LHCN-M2 (cell line): ENCODE measurements around the gene ING3. TPM values are rescaled to one million over a fixed set of nuclear protein-coding genes. Genes with fewer than 3 reads are reported as not detected.
A peak's percentile ranks its signal among the peaks of the same experiment; 100 is the strongest.
"Not testable (repeated sequence)": the region's sequence is repeated elsewhere in the genome, so short reads cannot be mapped to it uniquely, and the experiment has no call there.

Source experiments
- DNase-seq: peaks from one replicate; pipeline ENCODE4 v3.0.0-alpha.2; 2012; ENCODE audit warnings: low read depth
- total RNA-seq: library from RNA; depleted of rRNA; stranded (reverse); fragments of >200 nt; gene quantifications from 2 replicates; pipeline ENCODE4 v1.2.3, GENCODE V29; 2014

The ING3 gene
- total RNA-seq, 1 experiment from 2014 or later: 20.7 TPM

DNA sequence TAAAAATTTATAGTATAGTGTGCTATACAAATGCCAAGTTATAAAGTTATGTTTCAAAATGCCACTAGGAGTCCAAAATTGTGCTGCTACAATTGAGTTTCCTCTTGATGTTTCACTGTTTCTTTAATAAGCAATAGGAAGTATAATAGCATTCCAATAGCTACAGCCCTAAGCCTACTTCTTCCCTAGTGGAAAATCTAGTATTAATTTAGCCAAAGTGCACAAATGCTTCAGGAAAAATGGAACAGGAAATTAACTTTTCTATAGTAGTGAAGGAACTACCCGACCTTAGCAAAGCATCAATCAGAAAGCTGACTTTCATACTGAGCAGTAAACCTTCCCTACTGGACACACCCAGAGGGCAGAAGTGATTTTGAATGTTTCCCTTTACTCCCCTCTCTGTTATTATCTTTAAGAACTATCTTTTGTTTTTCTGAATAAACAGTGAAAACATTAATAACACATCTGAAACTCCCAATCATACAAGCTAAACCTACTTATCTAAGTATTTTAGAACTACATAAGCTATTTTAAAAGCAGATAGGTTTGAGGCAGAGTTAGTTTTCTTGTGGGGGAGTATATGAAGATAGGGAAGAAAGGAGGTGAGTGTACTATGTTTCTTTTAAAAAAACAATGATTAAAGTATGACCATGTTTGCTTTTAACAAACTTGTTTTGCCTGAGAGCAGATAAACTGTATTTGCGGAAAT, 51.6 kb downstream of the ING3 start:
- DNase-seq: no peak

DNA sequence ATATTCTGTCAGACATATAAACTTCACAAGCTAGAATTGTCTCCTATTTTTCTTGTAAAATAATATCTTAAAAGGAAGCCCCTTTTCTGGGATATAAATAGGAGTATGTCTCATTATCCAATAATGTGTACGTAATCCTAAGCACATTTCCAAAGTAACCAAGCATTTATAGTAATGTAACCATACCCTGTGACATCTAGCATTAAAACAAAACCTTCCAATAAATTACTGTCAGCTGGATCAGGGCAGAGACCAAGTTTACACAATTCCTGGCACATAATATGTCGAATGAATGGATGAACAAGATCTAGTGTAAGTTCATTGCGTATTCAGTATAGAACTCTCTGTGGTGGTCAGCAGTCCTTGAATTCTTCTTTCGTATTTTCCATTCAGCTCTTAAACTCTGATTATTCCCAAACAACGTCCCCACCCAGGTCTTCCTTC, 52.2 kb downstream of the ING3 start:
- DNase-seq: peak; percentile 59

DNA sequence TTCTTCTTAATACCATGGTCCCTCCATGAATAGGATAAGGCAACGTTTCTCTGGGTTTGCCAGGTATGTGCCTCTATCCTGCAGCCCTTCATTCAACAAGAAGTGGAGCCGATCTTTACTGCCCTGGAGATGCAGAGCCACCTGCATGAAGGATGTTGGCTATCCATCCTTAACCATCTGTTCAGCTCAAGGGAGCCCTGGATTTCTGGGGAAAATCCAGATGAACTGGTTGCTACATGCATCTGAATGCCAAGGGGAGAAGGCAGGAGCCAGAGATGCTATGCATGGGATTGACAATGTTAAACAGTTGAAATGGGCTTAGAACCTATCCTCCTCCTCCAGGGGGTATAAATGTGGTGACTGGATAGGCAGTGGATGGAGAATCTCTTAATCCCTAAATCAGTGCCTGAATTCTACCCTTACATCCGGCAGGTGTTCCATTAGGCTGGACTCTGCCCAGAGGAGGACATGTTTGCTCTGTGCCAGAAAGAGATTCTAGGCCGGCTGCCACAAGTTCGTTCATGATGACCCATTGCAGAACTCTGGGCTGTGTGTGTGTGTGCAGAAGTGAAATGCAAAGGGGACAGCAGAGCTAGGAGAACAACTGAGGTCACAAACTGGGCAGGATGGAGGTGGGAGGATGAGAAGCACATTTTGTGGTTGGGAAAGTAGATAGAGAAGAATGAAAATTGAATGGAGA, 53.6 kb downstream of the ING3 start:
- no peak for DNase-seq

DNA sequence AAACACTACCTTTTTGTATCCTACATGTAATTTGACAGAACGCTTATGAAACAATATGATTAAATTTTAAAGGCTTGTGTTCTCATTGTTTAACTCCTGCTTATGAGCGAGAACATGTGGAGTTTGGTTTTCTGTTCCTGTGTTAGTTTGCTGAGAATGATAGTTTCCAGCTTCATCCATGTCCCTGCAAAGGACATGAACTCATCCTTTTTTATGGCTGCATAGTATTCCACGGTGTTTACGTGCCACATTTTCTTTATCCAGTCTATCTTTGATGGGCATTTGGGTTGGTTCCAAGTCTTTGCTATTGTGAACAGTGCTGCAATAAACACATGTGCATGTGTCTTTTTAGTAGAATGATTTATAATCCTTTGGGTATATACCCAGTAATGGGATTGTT, 54.5 kb downstream of the ING3 start:
- DNase-seq: not testable (repeated sequence)

DNA sequence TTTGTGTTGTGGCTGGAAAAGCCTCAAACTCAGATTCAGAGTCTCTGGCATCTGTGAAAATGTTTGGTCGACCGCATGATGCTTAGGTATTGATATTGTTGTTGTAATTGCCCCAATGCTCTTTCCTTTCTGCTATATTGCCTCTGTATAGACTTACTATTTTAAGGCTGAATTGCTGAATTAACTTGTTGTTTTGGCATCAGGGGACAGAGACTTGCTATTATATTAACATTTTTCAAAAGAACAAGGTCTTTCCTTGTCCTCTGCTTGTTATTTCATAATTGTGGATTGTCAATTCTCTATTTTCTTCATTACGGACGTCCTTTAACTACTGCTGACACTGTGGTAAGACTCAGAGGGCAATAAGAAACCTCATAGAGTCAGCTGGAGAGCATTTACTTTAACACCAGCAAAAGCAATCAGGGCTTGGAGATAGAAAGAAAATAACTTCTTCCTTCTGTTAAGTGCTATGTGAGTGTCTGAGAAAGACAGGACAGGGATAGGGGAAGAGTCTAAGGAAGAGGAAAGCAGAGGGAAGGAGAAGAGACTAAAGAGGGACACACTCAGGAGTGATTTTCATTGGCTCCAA, 55.5 kb downstream of the ING3 start:
- DNase-seq: no peak

DNA sequence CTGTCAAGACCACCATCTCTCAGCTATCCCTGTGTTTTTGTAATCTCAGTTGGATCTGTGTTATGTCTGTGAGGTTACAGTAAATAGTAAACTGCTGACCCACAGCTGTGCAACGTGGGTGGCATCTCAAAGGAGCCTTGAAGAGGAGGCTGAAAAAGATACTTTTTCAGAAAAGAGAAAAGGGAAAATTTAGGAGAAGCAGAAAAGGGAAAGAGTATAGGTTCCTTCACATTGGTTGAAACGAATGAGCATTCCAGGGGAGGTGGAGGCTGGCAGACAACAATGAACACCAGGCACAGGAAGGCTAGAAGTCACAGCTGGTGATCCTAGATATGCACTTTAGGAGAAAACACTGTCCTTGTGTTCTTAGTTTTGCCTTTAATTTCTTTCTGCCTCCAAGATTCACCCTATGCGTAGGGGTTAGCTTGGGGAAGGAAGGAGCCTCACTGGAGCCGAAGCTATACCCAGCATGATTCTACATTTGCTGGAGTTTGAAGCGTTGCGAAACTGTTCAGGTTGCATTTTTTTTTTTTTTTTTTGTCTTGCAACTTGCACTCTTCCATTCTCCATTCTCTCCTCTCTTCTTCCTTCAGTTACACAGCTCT, 56.2 kb downstream of the ING3 start:
- no peak for DNase-seq

DNA sequence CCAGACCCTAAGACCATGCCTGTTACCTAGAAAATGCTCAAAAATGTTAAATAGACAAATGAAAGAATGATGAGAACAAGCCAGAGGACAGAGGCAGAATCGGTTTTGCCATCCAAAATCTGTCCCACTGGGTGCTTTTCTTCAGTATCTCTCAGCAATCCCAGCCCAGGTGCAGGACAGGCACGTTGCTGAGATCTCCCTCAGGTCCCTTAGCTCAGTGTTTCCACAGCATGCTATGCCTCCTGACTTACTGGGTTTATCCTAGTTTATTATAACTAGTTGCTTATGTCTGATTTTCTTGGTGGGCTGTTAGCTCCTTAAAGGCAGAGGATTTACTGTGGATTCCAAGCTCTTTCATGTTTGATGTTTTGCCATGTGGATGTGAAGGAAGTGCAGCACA, 58.2 kb downstream of the ING3 start:
- DNase-seq: no peak

DNA sequence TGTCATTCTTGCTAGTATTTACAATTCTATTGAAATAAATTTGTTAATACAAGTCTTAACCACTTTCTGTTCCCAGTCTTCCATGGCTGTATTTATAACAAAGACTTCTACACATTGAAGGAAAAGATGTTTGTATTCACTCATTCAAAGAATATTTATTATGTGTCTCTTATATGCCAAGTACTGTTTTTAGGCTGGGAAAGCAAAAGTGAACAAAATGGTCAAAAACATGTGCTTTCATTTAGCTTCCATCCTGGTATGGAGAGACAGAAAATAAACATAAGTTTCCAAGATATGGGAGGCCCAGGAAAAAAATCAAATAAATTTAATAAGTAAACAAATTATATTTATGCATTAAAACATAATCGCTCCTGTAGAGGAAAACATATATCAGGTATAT, 60.8 kb downstream of the ING3 start:
- no peak for DNase-seq

DNA sequence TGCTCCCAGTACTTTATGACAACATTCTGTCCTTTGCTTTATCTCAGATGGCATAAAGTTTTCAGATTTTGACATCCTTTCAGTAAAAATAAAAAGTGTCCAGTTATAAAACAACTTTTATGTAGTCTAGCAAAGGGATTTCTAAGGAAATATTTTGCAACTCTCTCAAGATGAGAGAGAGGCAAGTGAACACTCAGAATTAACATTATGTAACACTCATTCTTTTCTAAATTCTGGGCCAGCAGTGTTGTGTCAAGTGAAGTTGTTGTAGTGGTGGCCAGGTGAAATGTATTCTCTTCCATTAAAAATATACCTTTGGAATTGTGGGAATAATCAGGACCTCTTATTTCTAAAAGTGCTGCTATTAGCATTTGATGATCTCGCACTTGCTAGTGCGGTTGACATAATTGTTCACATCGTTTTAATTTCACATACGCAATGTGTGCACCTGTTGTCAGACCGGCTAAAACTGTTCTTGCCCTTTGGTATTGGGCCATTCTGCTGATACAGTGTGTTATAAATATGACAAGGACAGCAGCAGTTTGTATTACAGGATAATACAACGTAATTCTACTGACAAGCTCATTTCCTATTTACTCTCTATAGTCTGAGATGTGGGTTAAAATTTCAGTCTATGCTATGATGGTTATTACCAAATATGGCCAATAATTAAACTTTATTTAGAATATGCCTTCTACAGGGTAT, 61.7 kb downstream of the ING3 start:
- DNase-seq: no peak

DNA sequence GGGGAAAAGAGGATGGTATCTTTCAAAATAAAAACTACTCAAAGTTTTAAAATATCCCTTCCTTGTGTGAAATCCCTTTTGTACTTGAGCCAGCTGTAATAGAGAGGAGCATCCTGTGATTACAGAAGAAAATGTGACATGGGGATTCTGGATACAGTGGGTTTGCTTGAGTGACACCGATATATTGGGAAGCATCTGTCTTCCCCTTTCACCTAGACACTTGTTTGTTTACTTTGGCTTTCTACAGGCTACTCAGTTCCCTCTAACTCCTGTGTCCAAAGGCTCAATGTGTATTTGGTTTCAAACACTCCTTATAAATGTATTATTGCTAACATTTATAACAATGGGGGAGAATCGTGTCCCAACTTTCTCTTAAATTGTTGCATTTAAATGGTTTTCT, 62.3 kb downstream of the ING3 start:
- DNase-seq: peak; percentile 58

DNA sequence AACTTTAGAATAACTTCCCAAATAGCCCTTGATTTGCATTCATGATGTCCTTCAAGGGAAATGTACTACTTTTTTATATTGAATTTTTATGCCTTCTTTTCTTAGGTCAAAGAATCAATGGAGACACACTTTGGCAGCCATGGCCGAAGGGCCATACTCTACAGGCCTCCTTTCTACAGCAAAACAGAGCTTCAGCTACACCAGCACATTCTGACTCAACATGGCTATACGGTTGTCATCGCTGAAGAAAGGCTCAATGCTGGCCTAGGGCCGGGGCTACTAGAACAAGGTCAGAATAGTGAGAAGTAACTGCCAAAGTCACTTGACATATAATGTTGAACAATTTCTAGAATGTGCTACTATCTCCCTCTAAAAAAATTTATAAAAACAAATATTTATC, 65.0 kb downstream of the ING3 start:
- no peak for DNase-seq

DNA sequence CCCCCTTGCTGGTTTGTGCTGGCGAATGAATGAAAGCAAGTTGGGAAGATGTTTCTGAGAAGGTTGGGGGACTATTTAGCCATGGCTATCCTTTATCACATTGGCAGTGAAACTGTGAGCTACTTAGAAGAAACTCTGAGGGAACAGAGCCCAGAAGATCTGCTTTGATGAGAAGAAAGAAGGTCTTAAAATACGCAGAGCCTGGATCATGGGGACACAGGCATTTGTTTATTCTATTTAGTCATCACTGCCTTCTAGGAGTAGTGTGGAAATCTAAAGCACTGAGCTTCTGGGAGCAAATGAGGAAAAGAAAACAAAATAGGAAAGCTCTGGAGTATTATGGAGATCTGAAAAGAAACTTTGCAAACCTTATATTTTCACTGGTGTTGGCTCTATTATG, 66.4 kb downstream of the ING3 start:
- peak; percentile 73 for DNase-seq

DNA sequence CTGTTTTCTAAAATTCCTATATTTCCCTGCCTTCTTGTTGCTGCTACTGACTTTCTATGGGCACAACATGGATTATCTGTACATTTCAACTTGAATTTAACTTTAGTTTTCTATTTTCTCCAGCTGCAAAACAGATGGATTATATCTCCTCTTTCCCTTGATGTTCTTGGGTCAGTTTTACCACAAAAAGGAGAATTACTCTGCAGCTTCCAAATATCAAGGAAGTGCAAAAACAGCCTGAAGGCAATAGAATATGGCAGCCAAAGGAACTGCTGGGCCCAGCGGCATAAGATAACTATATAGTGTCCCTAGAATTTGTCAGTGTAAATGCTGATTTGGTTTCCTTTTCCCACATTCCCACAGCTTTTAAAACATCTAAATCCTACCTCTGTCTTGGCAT, 67.0 kb downstream of the ING3 start:
- DNase-seq: no peak

DNA sequence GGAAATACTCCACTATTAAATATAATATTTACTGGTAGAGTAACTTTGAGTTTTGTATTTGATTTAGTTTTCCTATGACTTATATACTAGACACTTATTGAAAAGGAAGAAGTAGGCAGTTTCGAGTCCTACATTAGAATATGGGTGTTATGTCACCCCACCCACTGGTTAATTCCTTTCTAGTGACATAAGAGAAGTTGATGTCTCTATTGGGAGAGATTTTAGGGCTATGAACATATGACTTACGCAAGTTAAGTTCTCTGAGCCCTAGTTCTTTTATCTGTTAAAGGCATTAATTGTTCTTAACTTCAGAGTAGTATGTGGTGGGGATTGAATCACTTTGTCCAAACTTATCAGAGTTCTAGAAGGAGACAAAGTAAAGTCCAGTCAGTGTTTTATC, 68.4 kb downstream of the ING3 start:
- peak; percentile 65 for DNase-seq

DNA sequence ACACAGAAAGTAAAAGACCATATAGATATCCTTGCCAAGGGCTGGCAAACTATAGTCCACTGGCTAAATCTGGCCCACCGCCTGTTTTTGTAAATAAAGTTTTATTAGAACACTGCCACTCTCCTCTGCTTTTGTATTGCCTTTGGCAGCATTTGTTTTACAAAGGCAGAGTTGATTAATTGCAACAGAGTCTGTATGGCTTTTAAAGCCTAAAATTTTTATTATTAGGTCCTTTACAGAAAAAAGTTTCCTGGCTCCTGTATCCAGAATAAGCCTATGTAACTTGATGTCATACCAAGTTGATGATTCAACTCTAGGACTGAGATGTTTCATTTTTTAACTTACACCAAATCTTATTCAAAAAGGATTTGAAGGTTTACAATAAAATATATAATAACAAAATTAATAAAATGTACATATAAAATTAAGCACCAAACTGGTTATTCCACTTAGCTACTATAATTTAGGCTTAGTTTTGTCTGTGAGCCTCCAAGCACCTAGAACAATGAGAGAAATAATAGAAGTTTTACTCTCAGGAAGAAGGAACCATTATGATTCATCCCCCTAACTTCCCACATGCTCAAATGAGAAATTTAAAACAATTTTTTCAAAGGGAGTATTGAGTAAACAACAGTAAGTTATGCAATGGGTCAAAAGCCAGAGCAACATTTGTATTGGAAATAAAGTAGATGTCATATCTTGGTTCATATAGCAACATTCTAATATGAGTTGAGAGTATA, 69.8 kb downstream of the ING3 start:
- DNase-seq: peak; percentile 89

DNA sequence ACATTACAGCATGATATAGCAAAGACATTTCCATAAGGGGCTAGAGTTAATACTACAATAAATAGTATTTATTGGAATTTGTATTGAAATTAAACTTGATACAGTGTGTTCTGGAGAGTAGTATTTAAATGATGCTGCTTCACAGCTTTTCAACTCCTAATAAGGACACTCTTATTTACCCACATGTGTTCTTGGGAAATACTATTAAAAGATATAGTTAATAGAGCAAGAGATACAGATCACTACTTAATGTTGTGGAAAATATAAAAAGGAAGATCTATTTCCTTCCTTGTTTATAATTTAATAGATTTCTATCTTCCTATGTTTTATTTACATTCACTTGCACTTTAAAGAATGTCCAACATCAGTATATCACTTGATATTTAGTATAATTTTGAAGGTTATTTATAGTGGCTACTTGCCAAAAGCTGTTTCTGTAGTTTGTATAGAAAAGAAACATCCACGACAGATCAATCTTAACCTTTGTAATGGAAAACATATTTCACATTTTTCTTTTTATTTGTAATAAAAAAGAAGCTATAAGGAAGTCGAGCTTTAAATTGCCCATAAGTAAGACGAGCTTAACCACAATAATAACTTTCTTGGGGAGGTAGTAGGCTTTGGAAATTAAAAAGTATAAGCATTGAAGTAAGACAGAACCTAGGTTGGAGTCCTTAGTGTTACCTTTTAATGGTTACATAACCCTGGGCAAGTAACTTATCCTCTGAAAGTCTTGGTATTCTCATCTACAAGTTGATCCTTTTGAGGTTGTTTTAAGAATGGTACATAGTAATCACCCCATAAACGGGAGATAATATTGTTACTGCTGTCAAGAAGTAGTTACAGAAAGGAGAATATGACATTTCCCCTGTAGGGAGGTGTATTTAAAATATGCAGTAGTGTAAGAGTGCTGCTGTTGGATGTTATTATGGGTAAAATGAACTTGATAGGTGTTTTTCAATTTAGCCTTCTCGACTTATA, 70.7 kb downstream of the ING3 start:
- no peak for DNase-seq

DNA sequence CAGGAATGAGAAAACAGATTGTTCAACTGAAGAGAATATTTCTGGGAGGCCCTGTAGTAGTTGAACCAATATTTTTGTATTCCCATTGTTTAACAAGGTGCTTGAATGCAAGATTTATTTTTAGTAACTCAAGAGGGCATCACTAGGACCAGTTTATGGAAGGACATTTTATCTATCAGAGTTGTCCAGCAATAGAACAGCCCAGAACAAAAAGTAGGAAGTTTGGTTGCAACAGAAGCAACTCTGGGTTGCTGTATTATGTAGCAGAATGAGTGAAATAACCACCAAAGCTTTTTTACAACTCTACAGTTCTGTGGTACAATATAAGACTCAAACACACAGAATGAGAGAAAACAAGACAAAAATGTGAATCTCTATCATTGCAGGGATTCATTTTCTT, 72.6 kb downstream of the ING3 start:
- DNase-seq: no peak

DNA sequence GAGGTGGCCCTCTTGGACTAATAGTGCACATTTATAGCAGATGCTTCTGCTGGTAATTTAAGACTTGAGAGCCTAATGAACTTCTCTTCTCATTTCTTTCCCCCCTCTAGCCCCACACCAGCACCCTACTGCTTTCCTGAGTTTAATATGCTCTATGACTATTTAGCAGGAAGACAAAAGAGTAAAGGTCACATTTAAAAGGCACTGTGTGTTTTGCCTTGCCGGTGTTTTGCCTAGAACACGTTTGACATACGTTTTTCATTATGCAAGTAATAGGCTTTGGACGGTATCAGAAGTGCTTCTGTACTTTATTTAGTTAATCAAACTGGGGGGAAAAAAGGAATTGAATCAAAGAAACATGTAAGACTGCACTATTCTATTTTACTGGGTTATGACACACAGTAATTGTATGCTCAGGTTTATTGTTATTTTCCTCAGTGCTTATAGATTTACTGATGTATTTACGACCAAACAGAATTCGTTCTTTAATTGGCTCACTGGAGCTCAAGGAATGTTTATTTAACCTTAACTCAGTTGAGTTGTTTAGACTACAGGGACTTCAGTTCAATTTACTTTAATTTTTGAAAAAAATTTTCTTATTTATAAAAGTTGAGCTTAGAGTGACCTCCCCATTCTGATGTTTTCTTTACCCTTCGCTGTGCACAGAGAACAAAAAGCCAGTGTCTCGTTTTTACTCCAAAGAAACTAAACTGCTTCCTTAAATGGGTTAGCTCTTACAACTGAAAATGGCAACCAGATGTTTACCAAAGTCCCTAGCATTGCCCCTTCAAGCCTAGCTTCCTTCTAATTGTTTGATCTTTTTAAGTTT, 73.3 kb downstream of the ING3 start:
- no peak for DNase-seq

DNA sequence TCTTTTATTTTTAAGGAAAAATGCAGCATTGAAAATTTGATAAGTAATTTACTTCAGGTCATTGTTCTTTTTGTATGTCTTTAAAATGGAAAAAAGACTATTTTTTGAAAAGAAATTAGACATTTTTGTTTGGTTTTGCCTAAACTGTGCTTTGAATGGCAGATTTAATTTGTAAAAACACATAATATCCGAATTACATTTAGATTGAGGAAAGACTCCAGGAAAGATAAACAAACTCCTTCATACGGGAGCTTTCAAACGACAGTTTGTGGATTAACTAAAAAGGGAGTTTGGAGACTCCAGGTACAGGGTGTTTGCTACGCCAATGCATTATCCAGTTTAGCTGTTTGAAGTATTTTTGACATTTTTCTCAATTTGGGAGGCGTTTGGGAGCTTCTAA, 74.0 kb downstream of the ING3 start:
- no peak for DNase-seq
